CD4-positive, alpha-beta T cell treated with Interleukin-17A for 4 hours (primary cell): ENCODE data around the gene MLNR.

Experiments
- DNase-seq: peaks from one replicate; pipeline ENCODE4 v3.0.0-alpha.2; 2020; ENCODE audit warnings: mixed read lengths

Gene MLNR

DNA sequence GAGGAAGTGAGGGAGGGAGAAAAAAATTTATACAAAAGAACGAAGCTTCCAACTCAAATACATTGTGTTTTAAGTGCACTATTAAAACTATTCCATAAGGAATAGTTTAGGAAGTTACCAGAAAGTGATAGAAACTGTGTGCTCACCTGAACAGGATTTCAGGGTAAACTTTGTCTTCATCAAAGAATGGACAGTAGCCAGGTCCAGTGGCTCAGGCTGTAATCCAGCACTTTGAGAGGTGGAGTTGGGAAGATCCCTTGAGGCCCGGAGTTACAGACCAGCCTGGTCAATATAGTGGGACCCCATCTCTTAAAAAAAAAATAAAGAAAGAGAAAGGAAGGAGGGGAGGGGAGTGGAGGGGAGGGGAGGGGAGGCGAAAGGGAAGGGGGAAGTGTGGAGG lies 14.6 kb downstream of the MLNR start:
- DNase-seq = no peak

DNA sequence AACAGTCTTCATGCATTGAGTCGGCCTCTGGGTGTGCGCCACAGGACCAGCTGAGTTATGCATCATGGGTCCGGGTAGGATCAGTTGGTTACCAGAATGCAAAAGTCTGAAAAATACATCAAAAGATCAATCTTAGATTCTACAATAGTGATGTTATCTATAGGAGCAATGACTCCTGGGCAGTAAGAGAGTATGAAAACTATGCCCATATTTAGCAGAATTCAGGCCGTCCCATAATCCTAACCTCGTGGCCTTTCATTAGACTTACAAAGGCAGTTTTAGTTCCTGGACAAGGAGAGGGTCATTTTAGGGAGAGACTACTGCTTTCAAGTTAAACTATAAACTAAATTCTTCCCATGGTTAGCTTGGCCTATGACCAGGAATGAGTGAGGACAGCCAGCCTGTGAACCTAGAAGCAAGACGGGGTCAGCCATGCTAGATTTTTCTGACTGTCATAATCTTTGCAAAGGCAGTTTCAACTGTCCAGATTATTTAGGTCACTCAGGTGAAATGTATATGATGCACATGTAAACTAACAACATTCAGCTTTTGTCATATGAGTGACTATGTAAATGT lies 15.8 kb downstream of the MLNR start:
- no peak for DNase-seq

DNA sequence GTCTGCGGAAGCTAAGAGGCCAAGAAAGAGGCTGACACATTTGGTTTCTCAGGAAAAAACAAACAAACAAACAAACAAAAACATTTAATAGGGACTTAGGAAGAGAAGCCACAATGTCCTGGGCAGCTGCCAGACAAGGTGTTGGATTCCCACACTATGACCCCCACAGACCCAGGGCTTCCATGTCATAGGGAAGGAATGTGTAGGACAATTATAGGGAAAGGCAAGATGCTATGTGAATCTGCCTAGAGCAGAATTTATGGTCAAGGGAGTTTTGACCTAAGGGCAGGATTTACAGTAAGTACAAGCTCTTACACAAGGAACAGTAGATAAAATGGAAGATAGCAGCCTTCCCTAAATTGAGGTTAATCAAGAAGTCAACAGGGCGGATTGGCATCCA lies 18.5 kb downstream of the MLNR start:
- no peak for DNase-seq

- DNase-seq = peak; percentile 51
These were observed 19.9 kb downstream of the MLNR start for GRCh38 chr13:49240017-49240416.

- no peak for DNase-seq
These were observed 21.2 kb downstream of the MLNR start for GRCh38 chr13:49241296-49241695.

GRCh38 chr13:49245101-49245500 lies 25.0 kb downstream of the MLNR start:
- no peak for DNase-seq

GRCh38 chr13:49246850-49247642 lies 26.9 kb downstream of the MLNR start:
- DNase-seq = no peak

- peak; percentile 90 for DNase-seq
These were observed 27.8 kb downstream of the MLNR start, which contains the start of gene CDADC1 for GRCh38 chr13:49247643-49248621. CDADC1 (plus strand) TSS chr13:49247925; CDS start chr13:49248038, 113 bp downstream.

GRCh38 chr13:49248622-49249002 lies 28.5 kb downstream of the MLNR start:
- DNase-seq = peak; percentile 10

DNA sequence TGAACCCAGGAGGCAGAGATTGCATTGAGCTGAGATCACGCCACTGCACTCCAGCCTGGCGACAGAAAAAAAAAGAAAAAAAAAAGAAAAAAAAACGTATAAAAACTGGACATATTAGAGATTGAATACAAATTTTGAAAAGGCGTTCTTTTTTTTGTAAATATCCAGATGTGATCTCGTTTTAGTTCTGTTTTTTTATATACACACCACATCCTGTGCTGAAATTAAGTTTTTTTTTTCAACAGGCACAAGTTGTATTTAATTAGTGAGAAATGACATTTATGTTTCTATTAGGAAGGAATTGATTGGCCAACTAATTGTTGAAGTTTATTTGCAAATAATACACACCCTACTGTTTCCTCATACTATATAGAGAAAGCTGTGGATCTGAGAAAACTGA lies 31.2 kb downstream of the MLNR start:
- no peak for DNase-seq

DNA sequence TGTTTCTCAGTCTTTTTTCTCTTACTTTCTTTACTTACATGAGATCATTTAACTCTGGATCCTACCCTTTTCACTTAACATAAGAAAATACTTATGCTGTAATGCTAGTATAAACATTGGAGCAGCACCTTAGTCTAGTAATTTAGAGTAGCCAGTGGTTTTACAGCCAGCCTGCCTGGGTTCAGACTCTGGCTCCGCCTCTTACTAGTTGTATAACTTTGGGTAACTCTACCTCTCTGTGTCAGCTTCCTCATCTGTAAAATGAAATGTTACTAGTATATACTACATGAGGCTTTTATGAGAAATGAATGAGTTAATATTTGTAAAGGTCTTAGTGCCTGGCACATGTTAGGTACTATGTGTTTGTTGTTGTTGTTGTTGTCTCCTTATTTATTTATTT lies 33.2 kb downstream of the MLNR start:
- DNase-seq = peak; percentile 7

DNA sequence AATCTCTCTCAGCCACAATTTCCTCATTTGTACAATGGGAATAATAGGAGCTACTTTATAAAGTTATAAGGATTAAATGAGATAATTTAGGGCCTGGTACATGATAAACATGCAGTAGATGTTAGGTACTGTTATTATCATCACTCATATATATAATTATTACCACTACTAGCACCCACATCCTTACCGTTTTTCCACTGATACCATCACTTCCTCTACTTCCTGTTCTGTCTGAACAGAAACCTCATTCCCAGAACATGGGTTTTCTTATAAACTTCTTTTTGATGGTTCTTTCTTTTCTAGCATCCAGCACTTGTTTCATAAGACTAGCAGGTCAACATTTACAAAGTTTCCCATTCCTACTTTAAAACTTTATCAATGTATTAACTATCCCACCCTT lies 33.9 kb downstream of the MLNR start:
- no peak for DNase-seq

- DNase-seq = no peak
These were observed 36.7 kb downstream of the MLNR start for GRCh38 chr13:49256841-49257240.

DNA sequence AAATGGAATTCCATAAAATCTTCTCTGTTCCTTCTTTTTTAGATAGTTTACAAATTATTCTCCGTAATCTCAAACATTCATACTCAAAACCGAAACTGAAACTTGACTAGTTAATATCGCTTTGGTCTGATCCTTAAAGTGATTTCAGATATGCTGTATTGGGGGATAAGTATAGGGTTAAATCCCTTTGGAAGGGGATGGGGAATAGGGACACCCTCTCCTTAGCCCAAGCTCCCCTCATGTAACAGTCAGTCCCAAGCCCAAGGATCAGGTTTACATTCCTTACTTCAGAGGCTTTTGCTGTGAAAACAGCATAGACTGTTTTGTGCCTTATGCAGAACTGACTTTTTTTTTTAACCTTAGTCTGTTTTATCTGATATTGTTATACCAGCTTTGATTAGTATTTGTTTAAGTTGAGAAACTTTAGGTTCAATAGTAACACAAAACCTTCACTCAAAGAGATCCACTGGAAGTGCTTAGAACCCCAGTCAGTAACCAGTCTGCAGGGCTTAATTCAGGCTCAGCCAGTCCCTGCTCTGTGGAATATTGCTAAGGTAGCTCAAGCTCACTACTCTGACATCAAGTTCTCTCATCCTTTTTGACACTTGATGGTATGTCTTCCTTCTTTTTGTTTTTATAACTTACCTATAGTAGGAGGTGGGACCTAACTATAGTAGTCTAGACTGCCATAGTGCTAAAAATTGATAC lies 38.1 kb downstream of the MLNR start:
- DNase-seq = peak; percentile 11

DNA sequence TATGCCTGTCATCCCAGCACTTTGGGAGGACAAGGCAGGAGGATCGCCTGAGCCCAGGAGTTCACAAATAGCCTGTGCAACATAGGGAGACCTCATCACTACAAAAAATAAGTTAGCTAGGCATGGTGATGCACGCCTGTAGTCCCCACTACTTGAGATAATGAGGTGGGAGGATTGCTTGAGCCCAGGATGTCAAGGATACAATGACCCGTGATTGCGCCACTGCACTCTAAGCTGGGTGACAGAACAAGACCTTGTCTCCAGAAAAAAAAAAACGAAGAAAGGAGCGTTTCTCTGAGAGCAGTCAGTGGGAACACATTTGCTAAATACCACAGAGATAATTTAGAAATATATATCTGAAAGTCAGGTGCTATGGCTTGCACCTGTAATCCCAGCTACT lies 39.4 kb downstream of the MLNR start:
- DNase-seq = no peak

DNA sequence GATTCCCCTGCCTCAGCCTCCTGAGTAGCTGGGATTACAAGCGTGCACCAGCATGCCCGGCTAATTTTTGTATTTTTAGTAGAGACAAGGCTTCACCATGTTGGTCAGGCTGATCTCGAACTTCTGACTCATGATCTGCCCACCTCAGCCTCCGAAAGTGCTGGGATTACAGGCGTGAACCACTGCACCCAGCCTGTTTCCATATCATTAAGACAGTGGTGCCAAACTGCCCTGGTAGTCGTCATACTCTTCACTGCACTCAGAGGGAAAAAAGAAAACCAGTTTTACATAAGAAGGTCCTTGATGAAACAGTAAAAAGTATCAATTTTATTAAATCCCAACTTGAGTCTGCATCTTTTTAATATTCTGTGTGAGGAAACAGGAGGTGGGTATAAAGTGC lies 42.5 kb downstream of the MLNR start:
- DNase-seq = no peak

GRCh38 chr13:49265822-49266221 lies 45.7 kb downstream of the MLNR start:
- no peak for DNase-seq

DNA sequence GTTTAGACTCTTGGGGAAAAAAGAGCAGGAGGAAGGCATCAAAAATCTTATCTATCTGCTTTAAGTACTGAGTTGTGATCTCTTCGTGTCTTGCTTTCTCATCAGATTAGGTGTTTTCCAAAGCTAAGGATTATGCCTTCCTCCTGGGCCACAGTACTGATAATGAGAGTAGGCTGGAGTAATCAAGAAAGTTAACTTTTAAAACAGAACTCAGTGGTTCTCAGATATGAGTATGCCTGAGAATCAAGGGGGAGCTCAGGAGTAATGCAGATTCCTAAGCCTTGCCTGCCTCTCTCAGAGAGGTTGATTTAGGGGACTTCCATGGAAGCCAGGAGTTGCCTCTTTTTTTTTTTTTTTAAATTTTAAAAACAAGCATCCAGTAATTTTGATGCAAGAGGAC lies 51.1 kb downstream of the MLNR start:
- DNase-seq = no peak
